ENCODE measurements around the gene RPL36A.

GRCh38 chrX:101360390-101360789, 30.4 kb upstream of the RPL36A start:
- TF ChIP-seq YY1 (IDR thresholded peaks at IDR 0.05; ENCODE audit: insufficient read depth, insufficient read length) = no peak
- TF ChIP-seq ZNF274 (IDR thresholded peaks at IDR 0.05; ENCODE audit: low read depth, low read length) = no peak
- no peak for TF ChIP-seq SUZ12 (IDR thresholded peaks at IDR 0.05; ENCODE audit: extremely low read depth, insufficient read depth, insufficient read length)
